ENCODE measurements around the gene ZNF438.
"Not testable (repeated sequence)": the region's sequence is repeated elsewhere in the genome, so short reads cannot be mapped to it uniquely, and the experiment has no call there.

Gene ZNF438

DNA sequence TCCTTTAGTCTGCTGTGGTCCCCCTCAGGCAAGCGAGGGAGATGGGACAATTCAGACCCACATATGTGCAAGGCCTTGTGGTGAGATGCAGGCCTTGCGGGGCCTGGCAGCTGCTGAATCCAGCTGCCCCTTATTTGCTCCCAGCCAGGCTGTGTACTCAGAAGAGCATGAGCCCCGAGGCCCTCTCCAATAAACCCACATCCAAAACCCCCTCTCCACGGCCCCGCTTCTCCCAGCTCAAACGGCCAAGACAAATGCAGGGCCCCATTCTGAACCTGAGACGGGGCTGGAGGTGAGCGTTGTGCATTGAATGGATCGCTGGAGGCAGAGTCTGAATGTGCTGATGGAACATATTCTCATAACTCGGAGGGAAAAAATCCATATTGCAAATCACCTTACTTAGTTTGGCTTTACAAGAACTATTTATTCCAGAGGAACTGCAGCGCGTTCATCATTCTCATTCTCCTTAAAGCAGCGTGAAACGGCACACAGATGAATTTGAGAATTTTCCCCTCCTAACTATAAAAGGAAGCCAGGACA lies 232.9 kb downstream of the ZNF438 start:
- Histone ChIP-seq H3K4me3 (ENCODE audit: low read depth, low read length) (no peak overlapping the region), H3K36me3 (replicated peaks) (no peaks in the 10 kb centered on the region), H3K27ac (no peak overlapping the region), H3K27me3 (replicated peaks) (no peaks in the 10 kb centered on the region)
- no peak for TF ChIP-seq CTCF (IDR thresholded peaks at IDR 0.05; ENCODE audit: low read depth, low read length, missing control alignments)
- in situ Hi-C loops (cut with HindIII; ENCODE audit: low pct_ligation_motif_present, low sequenced_read_pairs), result no loop called here
- DNase-seq, result no peak

DNA sequence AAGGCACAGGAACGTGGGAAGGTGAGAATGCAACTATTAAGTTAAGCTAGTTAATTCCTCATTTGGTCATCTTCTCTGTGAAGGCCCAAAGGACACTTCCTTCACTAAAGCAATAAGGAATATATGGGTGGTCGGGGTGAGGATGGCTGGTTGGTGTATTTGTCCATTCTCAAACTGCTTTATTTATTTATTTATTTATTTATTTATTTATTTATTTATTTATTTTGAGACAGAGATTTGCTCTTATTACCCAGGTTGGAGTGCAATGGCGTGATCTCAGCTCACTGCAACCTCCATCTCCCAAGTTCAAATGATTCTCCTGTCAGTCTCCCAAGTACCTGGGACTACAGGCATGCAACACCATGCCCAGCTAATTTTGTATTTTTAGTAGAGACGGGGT lies 236.6 kb downstream of the ZNF438 start:
- in situ Hi-C loops (cut with HindIII; ENCODE audit: low pct_ligation_motif_present, low sequenced_read_pairs); DNase-seq; H3K27me3 ChIP-seq (replicated peaks); H3K36me3 ChIP-seq (replicated peaks); H3K4me3 ChIP-seq (ENCODE audit: low read depth, low read length); H3K27ac ChIP-seq: not testable (repeated sequence)
